ENCODE measurements around the gene NOTUM. TPM values are rescaled to one million over a fixed set of nuclear protein-coding genes. Genes with fewer than 3 reads are reported as not detected.

Gene NOTUM
- total and polyA plus RNA-seq, 8 donors: 0.79 to 71.4 (median 65.1) TPM

GRCh38 chr17:81964081-81964849 lies 3.3 kb upstream of the NOTUM start:
- Histone ChIP-seq H3K27ac (no peak overlapping the region), H3K9me3 (no peaks in the 10 kb centered on the region), H3K27me3 (peaks cover 19 to 89% of the 10 kb centered on the region in 2 donors), H3K36me3 (no peaks in the 10 kb centered on the region), H3K4me1 (peaks cover 26 to 57% of the 10 kb centered on the region in 2 donors), H3K4me3 (no peak overlapping the region)
- TF ChIP-seq CTCF (IDR thresholded peaks at IDR 0.05): no peak
- intact Hi-C loops (cut with DNase I): no loop called here
- DNase-seq (no peak), ATAC-seq (no peak)

GRCh38 chr17:81962499-81963441 lies 1.8 kb upstream of the NOTUM start:
- H3K9me3 ChIP-seq: no peaks in the 10 kb centered on the region
- H3K4me1 ChIP-seq: peaks cover 20 to 53% of the 10 kb centered on the region in 2 donors
- intact Hi-C loops (cut with DNase I): no loop called here
- no peak overlapping the region for H3K4me3 ChIP-seq
- DNase-seq: no peak
- TF ChIP-seq CTCF (IDR thresholded peaks at IDR 0.05): no peak
- peaks cover 26 to 98% of the 10 kb centered on the region in 2 donors for H3K27me3 ChIP-seq
- H3K36me3 ChIP-seq: no peaks in the 10 kb centered on the region
- ATAC-seq: no peak
- H3K27ac ChIP-seq: no peak overlapping the region

GRCh38 chr17:81961521-81962498 lies 823 bp upstream of the NOTUM start:
- Histone ChIP-seq H3K4me1 (peaks cover 11 to 43% of the 10 kb centered on the region in 2 donors), H3K27ac (no peak overlapping the region), H3K9me3 (no peaks in the 10 kb centered on the region), H3K4me3 (no peak overlapping the region), H3K36me3 (no peaks in the 10 kb centered on the region), H3K27me3 (peaks cover 26 to 98% of the 10 kb centered on the region in 2 donors)
- peak in 1 of 2 donors; percentile 1 for TF ChIP-seq CTCF (IDR thresholded peaks at IDR 0.05)
- intact Hi-C loops (cut with DNase I): no loop called here
- DNase-seq (no peak), ATAC-seq (no peak)

GRCh38 chr17:81960130-81960958 lies 643 bp downstream of the NOTUM start:
- intact Hi-C loops (cut with DNase I): no loop called here
- peaks cover 8 to 34% of the 10 kb centered on the region in 2 donors for H3K4me1 ChIP-seq
- ATAC-seq (peak; percentile 8), DNase-seq (no peak)
- H3K9me3 ChIP-seq: no peaks in the 10 kb centered on the region
- H3K27ac ChIP-seq: no peak overlapping the region
- H3K36me3 ChIP-seq: no peaks in the 10 kb centered on the region
- no peak for TF ChIP-seq CTCF (IDR thresholded peaks at IDR 0.05)
- peak overlapping the region; percentile 24 to 47 for H3K4me3 ChIP-seq
- H3K27me3 ChIP-seq: peaks cover 26 to 87% of the 10 kb centered on the region in 2 donors
